ENCODE measurements around the gene AMBP. TPM values are rescaled to one million over a fixed set of nuclear protein-coding genes. Genes with fewer than 3 reads are reported as not detected.

Gene AMBP
- total RNA-seq, 6 experiments from 2014 or later = 2,202 to 7,072 (median 5,221) TPM

DNA sequence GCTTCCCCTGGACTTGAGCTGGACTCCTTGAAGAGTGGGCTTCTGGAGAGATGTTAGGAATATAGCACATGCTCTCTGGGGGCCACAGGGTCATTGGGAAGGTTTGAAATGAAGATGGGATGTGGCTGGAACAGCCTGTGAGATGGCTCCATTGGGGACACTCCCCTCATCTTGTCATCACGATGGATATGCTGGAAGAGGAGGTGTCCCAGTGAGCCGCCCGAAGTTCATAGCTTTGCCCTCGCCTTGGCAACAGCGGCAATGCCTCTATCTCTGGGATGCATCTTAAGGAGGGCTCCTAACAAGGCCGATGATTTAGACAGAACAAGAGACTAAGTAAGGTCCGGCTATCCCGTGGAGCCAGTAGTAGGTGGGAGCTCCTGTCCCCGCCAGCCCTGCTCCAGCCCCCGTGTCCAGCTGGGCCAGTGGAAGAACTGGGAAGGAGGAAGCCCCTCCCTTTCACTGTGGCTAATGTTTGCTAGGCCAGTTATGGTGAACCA is 23.9 kb downstream of the AMBP start:
- Histone ChIP-seq H3K27ac (no peak overlapping the region), H3K9me3 (no peaks in the 10 kb centered on the region), H3K27me3 (no peaks in the 10 kb centered on the region), H3K4me1 (no peaks in the 10 kb centered on the region), H3K4me3 (no peak overlapping the region), H3K36me3 (peaks cover 0 to 3% (median 0%) of the 10 kb centered on the region in 4 donors)
- ATAC-seq = no peak
- TF ChIP-seq POLR2A (IDR thresholded peaks at IDR 0.05) = no peak
- TF ChIP-seq, protein P1, sequence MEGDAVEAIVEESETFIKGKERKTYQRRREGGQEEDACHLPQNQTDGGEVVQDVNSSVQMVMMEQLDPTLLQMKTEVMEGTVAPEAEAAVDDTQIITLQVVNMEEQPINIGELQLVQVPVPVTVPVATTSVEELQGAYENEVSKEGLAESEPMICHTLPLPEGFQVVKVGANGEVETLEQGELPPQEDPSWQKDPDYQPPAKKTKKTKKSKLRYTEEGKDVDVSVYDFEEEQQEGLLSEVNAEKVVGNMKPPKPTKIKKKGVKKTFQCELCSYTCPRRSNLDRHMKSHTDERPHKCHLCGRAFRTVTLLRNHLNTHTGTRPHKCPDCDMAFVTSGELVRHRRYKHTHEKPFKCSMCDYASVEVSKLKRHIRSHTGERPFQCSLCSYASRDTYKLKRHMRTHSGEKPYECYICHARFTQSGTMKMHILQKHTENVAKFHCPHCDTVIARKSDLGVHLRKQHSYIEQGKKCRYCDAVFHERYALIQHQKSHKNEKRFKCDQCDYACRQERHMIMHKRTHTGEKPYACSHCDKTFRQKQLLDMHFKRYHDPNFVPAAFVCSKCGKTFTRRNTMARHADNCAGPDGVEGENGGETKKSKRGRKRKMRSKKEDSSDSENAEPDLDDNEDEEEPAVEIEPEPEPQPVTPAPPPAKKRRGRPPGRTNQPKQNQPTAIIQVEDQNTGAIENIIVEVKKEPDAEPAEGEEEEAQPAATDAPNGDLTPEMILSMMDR (IDR thresholded peaks at IDR 0.05) = no peak
- 33% methylated on average over 2 of the region's 10 CpGs for WGBS (ENCODE audit: insufficient coverage, low coverage, low lambda C conversion rate, missing lambda C conversion rate)
- intact Hi-C loops (cut with DNase I) = no loop called here
- DNase-seq = peak in 1 of 3 donors; percentile 23

DNA sequence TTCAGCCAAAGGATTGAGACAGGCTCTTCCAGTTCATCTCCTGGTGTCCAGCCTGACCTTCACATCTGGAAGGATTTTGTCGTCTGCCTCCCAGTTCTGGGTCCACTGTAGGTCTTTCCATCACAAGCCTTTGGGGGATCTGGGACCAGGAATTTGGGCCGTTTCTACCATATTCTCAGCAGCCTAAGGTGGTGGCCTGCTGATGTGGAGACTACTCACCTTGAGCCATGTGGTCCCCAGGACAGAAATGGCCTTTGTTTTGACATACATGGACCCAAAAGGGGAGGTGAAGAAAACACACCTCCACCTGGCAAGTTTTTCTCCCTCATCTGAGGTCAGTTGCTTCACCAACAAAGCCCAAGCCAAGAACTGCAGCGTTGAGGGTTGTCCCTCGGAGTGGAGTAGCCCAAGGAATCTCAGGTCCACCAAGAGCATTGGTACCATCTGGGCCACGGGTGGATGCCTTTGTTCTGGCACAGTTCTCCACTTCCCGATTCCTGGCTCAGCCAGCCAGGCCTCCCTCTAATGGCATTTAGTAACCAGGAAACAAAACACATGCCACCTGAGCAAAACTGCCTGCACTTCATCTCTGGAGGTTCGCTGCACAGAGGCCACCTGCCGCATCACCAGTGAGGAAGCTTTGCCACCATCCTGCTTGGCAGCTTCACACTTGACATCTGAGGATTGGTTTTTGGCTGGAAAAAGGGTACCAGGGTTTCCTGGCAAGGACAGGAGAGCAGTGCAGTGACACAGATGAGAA is 24.7 kb downstream of the AMBP start:
- Histone ChIP-seq H3K36me3 (peaks cover 0 to 5% (median 2%) of the 10 kb centered on the region in 4 donors), H3K4me1 (no peaks in the 10 kb centered on the region), H3K4me3 (no peak overlapping the region), H3K27ac (no peak overlapping the region), H3K27me3 (no peaks in the 10 kb centered on the region), H3K9me3 (no peaks in the 10 kb centered on the region)
- DNase-seq (peak in 1 of 3 donors; percentile 31), ATAC-seq (no peak)
- WGBS (ENCODE audit: insufficient coverage, low coverage, low lambda C conversion rate, missing lambda C conversion rate) = 73% methylated on average over 3 of the region's 8 CpGs
- intact Hi-C loops (cut with DNase I) = no loop called here
- TF ChIP-seq, protein P1 (IDR thresholded peaks at IDR 0.05) = no peak
- TF ChIP-seq POLR2A (IDR thresholded peaks at IDR 0.05) = no peak

DNA sequence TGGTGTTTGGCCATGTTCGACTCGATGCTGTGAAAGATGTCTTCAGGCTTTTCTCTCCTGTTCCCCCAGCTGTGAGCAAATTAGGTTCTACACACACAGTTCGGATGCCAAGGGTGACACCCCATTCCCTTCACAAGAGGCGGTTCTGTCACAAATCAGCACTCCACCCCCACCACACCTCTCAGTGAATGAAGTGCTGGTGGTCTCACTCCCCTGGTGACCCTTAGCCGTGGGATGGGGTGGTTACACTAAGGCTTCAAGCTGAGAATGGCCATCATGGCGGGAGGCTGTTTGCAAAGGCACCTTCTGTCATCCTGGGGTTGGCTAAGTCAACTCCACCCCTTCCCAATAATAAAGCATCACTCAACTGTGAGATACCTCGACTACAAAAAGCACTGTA is 26.4 kb downstream of the AMBP start:
- TF ChIP-seq, protein P1 (IDR thresholded peaks at IDR 0.05) = no peak
- TF ChIP-seq POLR2A (IDR thresholded peaks at IDR 0.05) = no peak
- DNase-seq (peak in 1 of 3 donors; percentile 28), ATAC-seq (no peak)
- Histone ChIP-seq H3K4me3 (no peak overlapping the region), H3K27me3 (no peaks in the 10 kb centered on the region), H3K9me3 (no peaks in the 10 kb centered on the region), H3K27ac (no peak overlapping the region), H3K4me1 (no peaks in the 10 kb centered on the region), H3K36me3 (peaks cover 0 to 5% (median 2%) of the 10 kb centered on the region in 4 donors)
- intact Hi-C loops (cut with DNase I) = no loop called here
- WGBS (ENCODE audit: insufficient coverage, low coverage, low lambda C conversion rate, missing lambda C conversion rate) = 77% methylated on average over 3 of the region's 7 CpGs

DNA sequence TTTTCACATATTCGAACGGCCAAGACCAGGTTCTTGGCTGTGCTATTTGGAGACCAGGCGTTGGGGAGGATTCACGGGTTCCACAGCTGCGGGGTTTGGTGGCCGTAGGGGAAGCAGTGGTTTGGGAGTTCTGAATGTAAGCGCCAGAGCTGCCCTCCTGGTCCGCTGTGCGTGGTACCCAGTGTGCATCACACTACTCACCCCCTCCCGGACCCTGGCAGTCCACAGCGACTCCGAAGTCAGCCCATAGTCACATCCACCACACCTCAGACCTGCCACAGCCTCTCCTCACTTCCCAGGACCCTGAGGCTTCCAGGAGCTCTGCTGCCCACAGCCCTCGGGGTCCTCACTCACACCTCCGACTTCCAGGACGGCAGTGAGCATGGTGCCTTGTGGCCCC is 26.8 kb downstream of the AMBP start:
- H3K9me3 ChIP-seq = no peaks in the 10 kb centered on the region
- H3K4me1 ChIP-seq = no peaks in the 10 kb centered on the region
- intact Hi-C loops (cut with DNase I) = no loop called here
- no peak overlapping the region for H3K4me3 ChIP-seq
- ATAC-seq (no peak), DNase-seq (peak in 1 of 3 donors; percentile 35)
- no peak overlapping the region for H3K27ac ChIP-seq
- peaks cover 0 to 5% (median 2%) of the 10 kb centered on the region in 4 donors for H3K36me3 ChIP-seq
- 93% methylated on average over 8 of the region's 15 CpGs for WGBS (ENCODE audit: insufficient coverage, low coverage, low lambda C conversion rate, missing lambda C conversion rate)
- no peaks in the 10 kb centered on the region for H3K27me3 ChIP-seq
- TF ChIP-seq, protein P1 (IDR thresholded peaks at IDR 0.05) = no peak
- TF ChIP-seq POLR2A (IDR thresholded peaks at IDR 0.05) = no peak

Measured in right lobe of liver (tissue), 6 donors.